Adrenal gland (tissue), 12 donors: ENCODE measurements around the gene BCAS3. TPM values are rescaled to one million over a fixed set of nuclear protein-coding genes. Genes with fewer than 3 reads are reported as not detected.

Source experiments
- DNase-seq, 7 donors: peaks; one replicate each; pipeline ENCODE4 v3.0.0-alpha.2; 2019 to 2020
- H3K27ac ChIP-seq, 5 donors: fragments of 200-600 bp; sonication (generic) in 4 of 5; 1 replicate in 3 of 5; 2 replicates in 2 of 5; pipeline versions ENCODE4 v1.5.1 to v1.8.0; 2016 to 2020; ENCODE audit warnings: mild to moderate bottlenecking in 1 of 5
- H3K27me3 ChIP-seq: fragments of 200-600 bp; 2 replicates; pipeline ENCODE4 v1.8.0; 2021
- H3K36me3 ChIP-seq, 2 donors: fragments of 200-600 bp; replicated peaks in 1 of 2; 1 replicate in 1 of 2; 2 replicates in 1 of 2; pipeline versions ENCODE4 v1.5.1 to v1.8.0; 2018 to 2022
- H3K4me1 ChIP-seq, 2 donors: fragments of 200-600 bp; replicated peaks in 1 of 2; 1 replicate in 1 of 2; 2 replicates in 1 of 2; pipeline versions ENCODE4 v1.5.1 to v1.8.0; 2018 to 2021
- H3K4me3 ChIP-seq, 4 donors: fragments of 200-600 bp; sonication (generic) in 3 of 4; one replicate each; pipeline ENCODE4 v1.5.1; 2016 to 2018
- H3K9me3 ChIP-seq, 3 donors: fragments of 200-600 bp; sonication (generic) in 1 of 3; replicated peaks in 1 of 3; 1 replicate in 2 of 3; 2 replicates in 1 of 3; pipeline versions ENCODE4 v1.5.1 to v1.8.0; 2016 to 2021
- CTCF ChIP-seq, 6 experiments: fragments of 450-650 bp in 4 of 6; fragments of 200-600 bp in 2 of 6; sonication (generic) in 1 of 6; IDR thresholded peaks; 1 replicate in 5 of 6; 2 replicates in 1 of 6; pipeline versions ENCODE4 v1.5.1 to v1.8.0; 2016 to 2021; ENCODE audit warnings: antibody characterized with exemption in 6 of 6, mild to moderate bottlenecking in 2 of 6, moderate library complexity in 1 of 6
- POLR2A ChIP-seq, 2 donors: fragments of 450-650 bp; IDR thresholded peaks; one replicate each; pipeline ENCODE4 v1.6.1; 2017; ENCODE audit warnings: antibody characterized with exemption in 2 of 2, mild to moderate bottlenecking in 2 of 2, moderate library complexity in 1 of 2
- WGBS, 4 donors: extraction: QIAGEN DNeasy Blood & Tissue Kit in 2 of 4; methylation state at CpG; one replicate each; pipeline versions ENCODE4 v1.1.5 to v1.1.7; 2013 to 2017; 5-methylcytosine and 5-hydroxymethylcytosine counted together
- intact Hi-C, 2 donors: fragments of 100-400 bp; cut with DNase I; formaldehyde crosslinking; loops; one replicate each; pipeline versions ENCODE4 v1.14.1 to v1.15.0; 2022 to 2023
- polyA plus RNA-seq, 3 donors: library from polyadenylated mRNA; stranded (reverse); fragments of 200-250 nt in 2 of 3; fragments of 350-450 nt in 1 of 3; fragmentation: Illumina TruSeq in 1 of 3; extraction: RNeasy Lipid Tissue Mini Kit (QIAGEN cat#74804) in 1 of 3; gene quantifications; one replicate each; pipeline ENCODE4 v1.2.3, GENCODE V29; 2013 to 2014
- total RNA-seq, 9 donors: library from RNA; depleted of rRNA in 4 of 9; stranded (reverse); fragments of >200 nt in 4 of 9; fragments of 120-200 nt in 1 of 9; fragmentation: NEBNext Ultra II Directional in 1 of 9; extraction: Animal tissue kit (Norgen Biotek cat#: 25700) in 1 of 9; gene quantifications; one replicate each; pipeline versions ENCODE4 v1.1.0 to v1.2.4, GENCODE V29; 2013 to 2023
- donor health status: healthy with polysubstance abuse.
- donor health status: Bipolar disorder and iron deficiency.
- donor health status: DM: yes; HTN: yes; CAD: no.
- donor health status: DM: no; HTN: no; CAD: no.
- donor health status: DM: no; HTN: no; CAD: no.
- donor health status: DM: yes; HTN: yes; CAD: no.

The BCAS3 gene
- total and polyA plus RNA-seq, 12 donors, result 9.4 to 105 (median 29.0) TPM

GRCh38 chr17:60920107-60920506 is 242.5 kb downstream of the BCAS3 start:
- Histone ChIP-seq H3K4me3 (no peak overlapping the region), H3K27ac (no peak overlapping the region), H3K27me3 (no peaks in the 10 kb centered on the region), H3K36me3 (no peaks in the 10 kb centered on the region), H3K4me1 (no peaks in the 10 kb centered on the region), H3K9me3 (peaks cover 0 to 12% (median 0%) of the 10 kb centered on the region in 3 donors)
- TF ChIP-seq POLR2A (IDR thresholded peaks at IDR 0.05), result no peak
- TF ChIP-seq CTCF (IDR thresholded peaks at IDR 0.05), result no peak
- intact Hi-C loops, result no loop called here
- WGBS, 4 donors, result 84 to 96% (median 92%) methylated on average over 2 of the region's 2 CpGs
- no peak for DNase-seq

GRCh38 chr17:60923000-60923399 is 245.3 kb downstream of the BCAS3 start:
- TF ChIP-seq POLR2A (IDR thresholded peaks at IDR 0.05) (no peak), CTCF (IDR thresholded peaks at IDR 0.05) (no peak)

GRCh38 chr17:60926466-60927183 is 249.0 kb downstream of the BCAS3 start:
- 84 to 91% (median 90%) methylated on average over 3 of the region's 3 CpGs for WGBS, 4 donors
- Histone ChIP-seq H3K27ac (no peak overlapping the region), H3K9me3 (no peaks in the 10 kb centered on the region), H3K27me3 (no peaks in the 10 kb centered on the region), H3K4me1 (no peaks in the 10 kb centered on the region), H3K4me3 (no peak overlapping the region), H3K36me3 (no peaks in the 10 kb centered on the region)
- intact Hi-C loops, result no loop called here
- no peak for TF ChIP-seq POLR2A (IDR thresholded peaks at IDR 0.05)
- TF ChIP-seq CTCF (IDR thresholded peaks at IDR 0.05), result no peak
- DNase-seq, result no peak

More at GRCh38 chr17:60923000-60923399, 245.3 kb downstream of the BCAS3 start:
- Histone ChIP-seq H3K4me3 (no peak overlapping the region), H3K36me3 (no peaks in the 10 kb centered on the region), H3K4me1 (no peaks in the 10 kb centered on the region), H3K27ac (no peak overlapping the region), H3K27me3 (no peaks in the 10 kb centered on the region), H3K9me3 (no peaks in the 10 kb centered on the region)
- WGBS, 4 donors, result 83 to 94% (median 90%) methylated on average over 1 of the region's 1 CpG
- intact Hi-C loops, result no loop called here
- DNase-seq, result no peak

GRCh38 chr17:60933739-60934138 is 256.1 kb downstream of the BCAS3 start:
- H3K9me3 ChIP-seq, result no peaks in the 10 kb centered on the region
- H3K4me3 ChIP-seq, result no peak overlapping the region
- H3K27me3 ChIP-seq, result no peaks in the 10 kb centered on the region
- no peak for DNase-seq
- TF ChIP-seq POLR2A (IDR thresholded peaks at IDR 0.05) (no peak), CTCF (IDR thresholded peaks at IDR 0.05) (no peak)
- intact Hi-C loops, result no loop called here
- H3K36me3 ChIP-seq, result no peaks in the 10 kb centered on the region
- no peak overlapping the region for H3K27ac ChIP-seq
- WGBS, 4 donors, result 94 to 97% (median 95%) methylated on average over 2 of the region's 2 CpGs
- H3K4me1 ChIP-seq, result no peaks in the 10 kb centered on the region
